ENCODE data around the gene FAM53A. TPM values are rescaled to one million over a fixed set of nuclear protein-coding genes. Genes with fewer than 3 reads are reported as not detected.

FAM53A gene
- total and polyA plus RNA-seq, 10 of the 15 experiments (the other 5 are each of a cell fraction or from before 2014, with no cell fraction given) = 0.02 to 0.87 (median 0.38) TPM; not detected in 2

DNA sequence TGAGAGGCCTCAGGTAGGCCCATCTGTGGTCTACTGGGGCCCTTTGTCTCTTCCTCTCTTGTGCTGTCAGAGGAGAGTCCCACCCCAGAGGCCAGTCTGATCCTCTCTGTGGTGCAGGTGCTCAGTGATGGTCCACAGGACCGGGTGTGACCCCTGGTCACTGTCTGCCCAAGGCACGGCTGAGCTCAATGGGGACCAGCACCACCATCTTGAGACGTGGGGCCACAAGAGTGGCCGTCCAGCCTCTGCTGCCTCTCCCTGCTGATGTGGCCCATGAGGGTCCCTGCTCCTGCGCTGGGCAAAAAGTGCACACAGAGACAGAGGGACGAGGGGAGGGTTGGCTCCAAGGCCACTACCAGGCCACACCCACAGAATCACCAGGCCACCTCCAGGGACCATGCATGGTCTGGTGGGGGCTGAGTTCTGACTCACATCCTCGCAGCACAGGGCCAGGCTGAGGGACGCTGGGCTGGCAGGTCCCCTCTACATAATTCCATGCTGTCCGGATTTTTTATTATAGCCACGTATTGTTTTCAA lies 88.3 kb downstream of the FAM53A start:
- no peak overlapping the region for H3K4me3 ChIP-seq

More for the DNA sequence above, 88.3 kb downstream of the FAM53A start:
- TF ChIP-seq ETV6 (conservative IDR thresholded peaks at IDR 0.05 in 1 of 2, IDR thresholded peaks at IDR 0.05 in 1 of 2; ENCODE audit: borderline replicate concordance in 1 of 2, low read depth in 1 of 2) = no peak
- no peak for TF ChIP-seq BCLAF1 (IDR thresholded peaks at IDR 0.05)
- no peak for TF ChIP-seq MEF2A (IDR thresholded peaks at IDR 0.05; ENCODE audit: insufficient read depth, low read depth, low read length)
- H3K9ac ChIP-seq (ENCODE audit: control insufficient read depth, insufficient read depth, low read length) = no peak overlapping the region
- SMC1A ChIA-PET (ENCODE audit: uncharacterized antibody, unreplicated experiment) = no interaction called here
- no TSS peak for BruUV-seq (replicated peaks)
- RAD21 ChIA-PET (ENCODE audit: unreplicated experiment) = no interaction called here
- H3K9me3 ChIP-seq (replicated peaks; ENCODE audit: control insufficient read depth, insufficient read depth, low read length) = no peaks in the 10 kb centered on the region; the same call in 2 of the 3 replicates
- H3K27ac ChIP-seq (ENCODE audit: control insufficient read depth, insufficient read depth) = no peak overlapping the region
- in situ Hi-C loops (cut with MboI) (no loop called here), intact Hi-C loops (cut with micrococcal nuclease; ENCODE audit: unreplicated experiment) (no loop called here)
- FAIRE-seq (no peak), DNase-seq (ENCODE audit: low read depth, low spot score) (no peak), ATAC-seq (no peak)
- H3K79me2 ChIP-seq (ENCODE audit: control insufficient read depth, insufficient read depth, low read length) = no peaks in the 10 kb centered on the region
- H4K20me1 ChIP-seq (ENCODE audit: control insufficient read depth, insufficient read depth) = no peaks in the 10 kb centered on the region
- no peak overlapping the region for H2AFZ ChIP-seq (ENCODE audit: control insufficient read depth, low read depth, low read length)
- H3K4me1 ChIP-seq (ENCODE audit: control insufficient read depth, insufficient read depth, low read length) = no peaks in the 10 kb centered on the region
- POLR2A ChIA-PET = no interaction called here
- no peaks in the 10 kb centered on the region for H3K36me3 ChIP-seq (ENCODE audit: control insufficient read depth in 2 of 2, insufficient read depth in 2 of 2, low read length in 1 of 2)
- 34% methylated on average over 10 of the region's 10 CpGs for WGBS (ENCODE audit: insufficient coverage, insufficient replicate concordance, low lambda C conversion rate, missing lambda C conversion rate)
- H3K27me3 ChIP-seq (replicated peaks in 1 of 2; ENCODE audit: control insufficient read depth in 2 of 2, insufficient read depth in 2 of 2, low read length in 1 of 2) = no peaks in the 10 kb centered on the region
- H3K4me2 ChIP-seq (ENCODE audit: control insufficient read depth, insufficient read depth) = no peak overlapping the region
- CTCF ChIA-PET = no interaction called here

Data from GM12878 (cell line).